SW480 (cell line): ENCODE data around the gene SNX1.
"Not testable (repeated sequence)": the region's sequence is repeated elsewhere in the genome, so short reads cannot be mapped to it uniquely, and the experiment has no call there.

Experiments used
- DNase-seq: peaks from one replicate; pipeline ENCODE4 v3.0.0-alpha.2; 2016; ENCODE audit warnings: low spot score

SNX1 gene

DNA sequence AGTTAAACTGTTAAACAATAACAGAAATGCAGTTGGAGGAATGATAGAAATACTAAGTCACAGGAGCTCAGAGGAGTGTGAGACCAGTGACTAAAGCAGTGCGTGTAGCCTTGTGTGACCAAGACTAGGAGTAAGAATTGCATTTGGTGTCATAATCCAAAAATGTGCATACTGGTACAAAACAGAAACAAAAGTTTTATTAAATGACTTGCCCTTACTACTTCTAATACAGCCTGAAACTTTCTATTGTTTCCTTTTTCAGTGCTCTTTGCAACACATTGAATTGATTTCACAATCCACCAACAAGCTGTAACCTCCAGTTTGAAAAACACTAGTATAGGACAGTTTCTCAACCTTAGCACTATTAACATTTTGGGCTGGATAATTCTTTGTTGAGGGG, 17.1 kb downstream of the SNX1 start:
- no peak for DNase-seq

DNA sequence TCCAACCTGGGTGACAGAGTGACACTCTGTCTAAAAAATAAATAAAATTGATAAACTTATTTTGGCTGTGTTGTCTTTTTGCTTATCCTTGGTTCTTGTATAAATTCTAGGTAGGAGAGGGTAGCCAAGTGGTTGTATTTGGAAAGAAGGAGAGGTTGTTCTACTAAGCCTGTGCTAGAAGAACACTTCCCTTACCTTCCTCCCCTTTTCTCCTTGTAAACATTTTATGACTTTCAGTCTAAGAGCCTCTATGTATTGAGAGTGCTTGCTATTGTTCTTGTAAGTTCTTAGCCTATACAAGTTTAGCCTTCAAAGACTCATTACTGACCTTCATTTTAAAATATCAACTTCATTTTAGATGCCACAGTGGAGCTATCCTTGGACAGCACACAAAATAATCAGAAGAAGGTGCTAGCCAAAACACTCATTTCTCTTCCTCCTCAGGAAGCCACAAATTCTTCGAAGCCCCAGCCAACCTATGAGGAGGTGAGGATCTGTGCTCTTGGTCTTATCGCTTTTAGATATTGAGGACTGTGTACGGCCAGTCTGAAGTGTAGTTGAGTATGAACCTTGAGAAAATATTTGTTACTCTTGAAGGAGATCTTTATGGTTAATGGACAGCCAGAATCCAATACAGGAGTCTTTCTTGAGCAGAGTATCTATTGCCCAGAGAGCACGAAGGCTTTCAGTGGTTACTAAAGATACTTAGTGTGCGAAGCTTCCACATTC, 22.1 kb downstream of the SNX1 start:
- DNase-seq = no peak

DNA sequence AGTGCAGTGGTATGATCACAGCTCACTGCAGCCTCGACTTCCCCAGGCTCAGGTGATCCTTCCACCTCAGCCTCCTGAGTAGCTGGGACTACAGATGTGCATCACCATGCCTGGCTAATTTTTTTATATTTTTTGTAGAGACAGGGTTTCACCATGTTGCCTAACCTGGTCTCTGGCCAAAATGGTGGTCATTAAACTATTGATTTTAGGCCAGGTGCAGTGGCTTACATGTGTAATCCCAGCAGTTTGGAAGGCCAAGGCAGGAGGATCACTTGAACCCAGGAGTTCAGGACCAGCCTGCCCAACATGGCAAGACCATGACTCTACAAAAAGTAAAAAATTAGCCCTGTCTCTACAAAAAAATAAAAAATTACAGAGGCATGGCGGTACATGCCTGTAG, 24.5 kb downstream of the SNX1 start:
- not testable (repeated sequence) for DNase-seq

DNA sequence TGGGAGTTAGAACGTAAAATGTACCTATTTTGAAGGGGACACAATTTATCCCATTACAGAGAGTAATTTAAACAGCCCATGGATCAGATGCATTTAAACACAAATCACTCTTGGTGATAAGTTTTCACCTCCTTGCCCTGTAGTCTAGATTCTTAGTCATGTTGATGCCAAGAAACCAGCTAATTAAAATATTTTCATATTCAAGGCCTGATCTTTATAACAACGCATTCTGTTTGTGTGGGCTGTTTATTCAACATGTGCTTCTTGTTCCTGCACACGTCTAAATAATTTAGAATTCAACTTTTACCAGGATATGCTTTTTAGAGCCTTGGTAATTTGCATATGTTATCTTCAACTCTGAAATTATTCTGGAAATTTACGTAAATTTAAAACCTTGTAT, 25.8 kb downstream of the SNX1 start:
- no peak for DNase-seq

DNA sequence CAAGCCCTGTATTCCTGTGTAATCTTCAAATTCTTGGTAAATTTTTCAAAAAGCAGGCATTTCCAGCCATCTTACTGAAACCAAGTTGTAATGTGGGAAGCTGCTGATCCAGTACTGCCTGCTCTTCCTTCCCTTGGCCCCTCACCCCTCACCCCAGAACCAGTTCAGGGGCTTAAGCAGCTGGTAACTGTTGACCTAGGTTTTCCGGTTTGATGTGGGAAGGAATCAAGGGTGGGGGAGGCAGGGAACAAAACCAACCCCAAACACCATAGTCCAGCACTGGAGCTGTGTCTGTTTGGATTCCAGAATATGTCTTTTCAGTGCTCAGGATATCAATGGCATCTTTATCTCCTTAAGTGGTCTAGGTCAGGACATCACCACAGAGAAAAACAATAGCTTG, 26.7 kb downstream of the SNX1 start:
- DNase-seq = no peak

DNA sequence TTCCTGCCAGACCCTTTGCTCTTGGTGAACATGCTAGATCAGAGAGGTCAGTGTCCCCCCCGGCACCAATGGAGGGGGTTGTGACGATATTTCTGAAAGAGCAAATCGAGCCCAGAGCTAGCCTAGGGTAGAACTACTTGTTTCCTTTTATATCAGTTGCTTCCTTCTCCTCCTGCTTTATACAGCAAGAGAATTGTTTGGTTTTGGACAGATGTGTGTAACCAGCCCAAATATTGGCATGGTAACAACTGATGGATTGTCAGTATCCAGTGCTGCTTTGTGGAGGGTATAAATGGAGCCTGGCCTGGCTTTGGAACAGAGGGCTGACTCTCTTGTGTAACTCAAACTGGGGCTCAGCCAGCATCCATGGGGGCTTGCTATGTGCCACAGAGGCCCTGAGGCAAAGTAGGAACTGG, 27.2 kb downstream of the SNX1 start:
- no peak for DNase-seq

DNA sequence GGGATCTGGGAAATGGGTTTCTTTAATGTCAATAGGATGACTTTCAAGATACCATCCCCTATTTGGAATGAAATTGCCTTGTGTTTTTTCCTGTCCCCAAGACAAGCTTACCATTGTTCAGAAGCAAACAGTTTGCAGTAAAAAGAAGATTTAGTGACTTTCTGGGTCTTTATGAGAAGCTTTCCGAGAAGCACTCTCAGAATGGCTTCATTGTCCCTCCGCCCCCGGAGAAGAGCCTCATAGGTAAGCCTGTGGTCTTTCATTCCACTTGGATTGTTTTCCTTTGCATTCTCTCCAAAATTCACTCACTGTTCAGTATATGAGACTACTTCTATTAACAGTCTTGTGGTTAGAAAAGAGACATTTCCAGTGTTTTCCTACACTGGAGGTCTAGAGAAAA, 30.2 kb downstream of the SNX1 start:
- DNase-seq = no peak

DNA sequence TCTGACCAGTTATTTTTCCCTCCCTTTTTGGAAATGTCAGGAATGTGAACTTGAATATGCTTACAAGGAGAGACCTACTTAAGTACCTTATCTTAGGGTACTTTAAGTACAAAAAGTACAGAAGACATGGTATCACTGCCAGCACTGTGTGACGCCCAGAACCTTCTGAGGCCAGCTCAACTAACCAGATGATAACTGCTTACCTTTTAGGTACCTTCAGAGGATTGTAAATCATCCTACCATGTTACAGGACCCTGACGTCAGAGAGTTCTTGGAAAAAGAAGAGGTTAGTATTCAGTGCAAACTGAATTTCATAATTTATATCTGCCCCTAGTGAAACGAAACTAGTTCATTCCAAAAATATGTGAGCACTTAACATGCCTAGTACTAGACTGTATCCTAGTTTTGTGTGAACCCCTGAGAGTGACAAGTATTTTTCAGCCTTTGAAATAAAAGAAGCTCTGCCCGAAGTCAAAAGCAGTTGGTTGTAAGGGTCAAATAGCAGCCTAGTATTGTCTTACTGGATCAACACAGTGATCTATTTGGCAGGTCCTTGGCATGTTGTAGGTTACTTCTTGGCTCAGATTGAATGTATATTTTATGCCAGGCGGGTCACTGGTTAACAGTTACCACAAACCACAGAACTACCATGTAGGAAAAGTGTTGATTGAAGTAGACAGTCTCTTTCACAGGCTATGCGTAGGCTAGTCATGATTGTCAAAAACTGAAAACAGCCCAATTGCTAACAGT, 31.9 kb downstream of the SNX1 start:
- DNase-seq = no peak

DNA sequence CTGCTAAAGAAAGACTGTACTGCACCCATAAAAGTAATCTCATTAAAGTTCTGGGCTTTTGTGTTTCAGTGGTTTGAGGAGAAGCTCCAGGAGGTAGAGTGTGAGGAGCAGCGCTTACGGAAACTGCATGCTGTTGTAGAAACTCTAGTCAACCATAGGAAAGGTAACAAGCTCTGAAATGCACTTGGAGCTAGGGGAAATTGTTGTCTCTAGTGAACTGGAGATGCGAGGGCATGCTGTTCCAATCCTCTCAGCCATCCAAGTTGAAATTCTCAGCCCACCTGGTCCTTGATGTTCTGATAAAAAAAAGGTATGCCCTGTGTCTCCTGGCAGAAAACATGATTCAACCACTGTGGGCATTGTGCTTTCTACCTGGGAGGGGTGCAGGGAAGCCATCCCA, 34.4 kb downstream of the SNX1 start:
- DNase-seq = no peak

DNA sequence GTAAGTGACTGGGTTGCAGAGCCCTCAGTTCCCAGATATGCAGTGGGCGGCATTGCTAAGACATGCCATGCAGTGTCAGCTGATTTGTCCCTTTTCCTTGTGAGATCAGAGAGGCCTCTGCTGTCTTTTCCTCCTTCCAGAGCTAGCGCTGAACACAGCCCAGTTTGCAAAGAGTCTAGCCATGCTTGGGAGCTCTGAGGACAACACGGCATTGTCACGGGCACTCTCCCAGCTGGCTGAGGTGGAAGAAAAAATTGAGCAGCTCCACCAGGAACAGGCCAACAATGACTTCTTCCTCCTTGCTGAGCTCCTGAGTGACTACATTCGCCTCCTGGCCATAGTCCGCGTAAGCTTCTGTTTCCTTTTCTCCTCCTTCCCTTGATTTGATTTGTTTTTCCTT, 35.8 kb downstream of the SNX1 start:
- DNase-seq = no peak

DNA sequence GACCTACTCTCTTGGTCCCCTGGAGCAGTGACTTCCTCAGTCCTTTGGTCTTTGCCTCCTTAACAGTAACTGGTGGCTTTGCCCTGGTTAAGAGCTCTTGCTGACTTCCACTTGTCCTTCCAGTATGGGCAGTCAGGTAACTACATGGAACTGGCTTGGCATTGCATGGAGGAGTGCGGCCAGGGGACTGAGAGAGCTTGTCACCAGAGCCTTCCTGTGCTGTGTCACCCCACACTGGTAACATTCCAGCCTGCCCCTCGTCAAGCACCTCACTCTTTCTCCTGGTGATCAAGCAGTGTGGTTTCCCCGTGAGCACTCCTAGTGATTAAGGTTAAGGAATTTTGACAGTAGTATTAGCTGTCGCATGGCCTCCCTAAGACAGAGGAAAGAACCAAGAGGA, 36.4 kb downstream of the SNX1 start:
- DNase-seq = no peak

DNA sequence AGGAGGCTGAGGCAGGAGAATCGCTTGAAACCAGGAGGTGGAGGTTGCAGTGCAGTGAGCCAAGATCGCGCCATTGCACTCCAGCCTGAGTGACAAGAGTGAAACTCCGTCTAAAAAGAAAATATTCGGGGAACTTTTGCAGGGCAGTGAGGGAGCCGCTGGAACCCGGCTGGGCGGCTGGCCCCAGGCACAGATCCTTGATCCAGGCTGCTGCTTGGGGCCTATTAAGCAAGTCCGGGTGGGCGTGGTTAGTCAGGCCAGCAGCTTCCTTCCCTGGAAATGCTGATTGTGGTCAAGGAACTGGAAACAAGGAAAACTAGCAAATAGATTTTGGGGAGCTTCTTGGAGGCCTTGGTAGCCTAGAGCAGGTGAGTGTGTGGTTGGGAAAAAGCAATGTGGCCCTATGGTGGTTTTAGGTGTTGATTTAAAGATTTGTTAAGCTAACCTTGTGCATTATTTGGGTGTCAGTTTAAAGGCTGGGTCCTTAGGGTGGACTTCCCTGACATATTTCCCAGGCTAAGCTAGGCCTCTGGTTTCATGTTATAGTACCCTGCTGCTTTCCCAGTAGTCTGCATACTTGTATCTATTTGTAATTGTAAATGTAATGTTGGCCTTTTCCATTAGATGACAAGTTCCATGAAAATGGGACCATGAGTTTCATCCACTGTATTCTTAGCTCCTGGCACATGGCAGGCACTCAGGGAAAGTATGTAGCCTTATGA, 38.0 kb downstream of the SNX1 start:
- no peak for DNase-seq

DNA sequence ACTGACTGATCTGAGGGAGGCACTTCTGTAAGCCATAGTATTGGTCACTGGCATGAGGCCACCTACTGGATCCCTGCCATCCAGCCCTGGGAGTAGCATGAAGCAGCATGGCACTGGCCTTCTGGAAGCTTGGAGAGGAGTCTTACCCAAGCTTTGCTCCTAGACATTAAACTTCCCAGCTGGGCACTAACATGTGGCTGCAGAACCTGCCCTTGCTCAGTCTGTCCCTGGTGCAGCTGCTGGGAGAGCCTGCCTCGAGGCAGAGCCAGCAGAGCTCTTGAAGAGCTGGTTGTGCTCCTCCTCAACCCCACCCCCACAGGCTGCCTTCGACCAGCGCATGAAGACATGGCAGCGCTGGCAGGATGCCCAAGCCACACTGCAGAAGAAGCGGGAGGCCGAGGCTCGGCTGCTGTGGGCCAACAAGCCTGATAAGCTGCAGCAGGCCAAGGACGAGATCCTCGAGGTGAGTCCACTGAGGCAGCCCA, 38.6 kb downstream of the SNX1 start:
- DNase-seq = no peak

DNA sequence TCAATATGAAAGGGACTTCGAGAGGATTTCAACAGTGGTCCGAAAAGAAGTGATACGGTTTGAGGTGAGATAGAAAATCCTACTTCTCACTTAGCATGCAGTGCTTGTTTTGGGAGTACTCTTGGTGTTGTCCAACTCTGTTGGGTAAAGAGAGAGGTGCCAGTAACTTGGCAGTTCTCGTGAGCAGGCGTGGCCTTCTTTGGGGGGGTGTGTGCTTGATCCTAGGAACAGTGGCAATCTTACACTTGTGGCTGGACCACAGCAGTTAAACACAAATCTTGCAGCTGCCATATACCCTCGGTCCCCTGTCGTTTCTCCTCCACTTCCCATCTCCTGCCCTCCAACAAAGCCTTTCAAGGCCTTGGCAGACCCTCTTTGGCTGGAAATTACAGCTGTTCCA, 40.6 kb downstream of the SNX1 start:
- no peak for DNase-seq

DNA sequence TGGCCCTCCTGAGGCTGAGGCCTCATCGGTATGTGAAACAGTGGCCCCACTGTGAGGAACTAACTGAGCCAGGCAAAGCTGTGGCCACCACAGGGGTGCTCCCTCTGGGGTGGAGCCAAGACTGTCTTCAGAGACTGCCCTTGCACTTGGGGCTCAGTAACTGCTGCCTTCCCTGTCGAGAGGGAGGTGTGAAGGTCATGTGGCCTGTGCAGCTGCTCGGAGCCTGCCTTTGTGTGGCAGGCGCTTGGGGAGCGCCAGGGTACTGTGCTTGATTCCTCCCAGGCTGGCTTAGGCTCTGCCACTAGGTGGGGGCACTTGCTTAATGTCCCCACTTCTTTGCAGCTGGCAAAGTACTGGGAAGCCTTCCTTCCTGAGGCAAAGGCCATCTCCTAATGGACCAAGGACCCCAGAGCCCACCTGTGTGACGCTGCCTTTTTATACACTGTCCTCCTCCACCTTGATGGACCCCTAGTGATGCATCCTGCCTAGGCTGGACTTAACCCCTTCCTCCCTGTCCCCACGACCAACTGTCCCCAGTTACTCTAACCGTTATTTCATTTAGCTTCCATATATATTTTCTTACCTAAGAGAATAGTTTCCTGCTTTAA, 41.5 kb downstream of the SNX1 start:
- DNase-seq = no peak

DNA sequence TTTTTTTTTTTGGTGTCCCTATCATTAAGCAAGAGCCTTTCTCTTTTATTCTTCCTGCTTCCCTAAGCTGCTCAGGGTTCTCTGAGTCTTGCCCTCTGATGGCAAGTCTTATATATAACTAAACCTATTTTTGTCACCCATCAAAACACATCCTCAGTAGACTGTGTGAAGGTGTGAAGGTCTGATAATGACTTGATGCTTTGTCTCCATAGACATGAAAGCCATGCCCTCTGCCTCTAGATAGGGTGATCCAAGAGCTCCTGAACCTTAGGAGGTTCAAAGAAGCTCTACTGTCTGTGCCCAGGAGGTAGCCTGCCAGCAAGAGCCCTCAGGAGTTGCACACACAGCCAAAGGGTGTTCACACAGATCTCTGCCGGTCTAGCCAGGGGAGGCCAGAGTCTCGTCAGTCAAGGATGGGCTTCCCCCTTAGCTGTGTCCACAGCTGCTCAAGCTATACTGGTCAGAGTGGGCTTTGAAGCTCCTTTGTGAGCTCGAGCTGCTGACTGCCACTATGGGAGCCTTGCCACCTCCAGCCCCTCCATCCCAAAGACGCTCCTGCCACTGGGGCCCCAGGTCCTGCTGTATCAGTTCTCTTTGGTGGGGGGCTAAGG, 42.7 kb downstream of the SNX1 start:
- DNase-seq = no peak

DNA sequence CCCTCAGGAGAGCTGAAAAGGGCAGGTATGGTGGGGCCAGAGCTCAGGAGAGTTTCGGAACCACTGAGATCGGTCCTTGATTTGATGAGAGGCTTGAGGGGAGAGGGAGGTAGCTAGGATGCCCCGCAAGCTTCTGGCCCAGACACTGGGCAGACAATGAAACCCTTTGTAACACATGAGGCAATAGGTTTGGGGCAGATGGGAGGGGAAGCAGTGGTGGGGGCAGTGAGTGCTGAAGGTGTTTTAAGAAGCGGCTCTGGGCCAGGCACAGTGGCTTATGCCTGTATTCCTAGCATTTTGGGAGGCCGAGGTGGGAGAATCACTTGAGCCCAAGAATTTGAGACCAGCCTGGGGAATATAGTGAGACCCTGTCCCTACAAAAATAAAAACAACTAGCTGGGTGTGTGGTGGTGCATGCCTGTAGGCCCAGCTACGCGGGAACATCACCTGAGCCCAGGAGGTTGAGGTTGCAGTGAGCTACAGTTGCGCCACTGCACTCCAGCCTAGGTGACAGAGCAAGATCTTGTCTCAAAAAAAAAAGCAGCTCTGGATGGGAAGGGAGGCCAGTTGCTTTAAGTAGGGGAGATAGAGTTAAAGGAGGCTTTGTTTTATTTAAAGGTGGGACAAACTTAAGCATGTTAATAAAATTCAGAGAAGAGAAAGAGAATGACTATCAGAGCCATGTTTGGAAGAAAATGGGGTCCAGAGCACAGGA, 46.2 kb downstream of the SNX1 start:
- no peak for DNase-seq

DNA sequence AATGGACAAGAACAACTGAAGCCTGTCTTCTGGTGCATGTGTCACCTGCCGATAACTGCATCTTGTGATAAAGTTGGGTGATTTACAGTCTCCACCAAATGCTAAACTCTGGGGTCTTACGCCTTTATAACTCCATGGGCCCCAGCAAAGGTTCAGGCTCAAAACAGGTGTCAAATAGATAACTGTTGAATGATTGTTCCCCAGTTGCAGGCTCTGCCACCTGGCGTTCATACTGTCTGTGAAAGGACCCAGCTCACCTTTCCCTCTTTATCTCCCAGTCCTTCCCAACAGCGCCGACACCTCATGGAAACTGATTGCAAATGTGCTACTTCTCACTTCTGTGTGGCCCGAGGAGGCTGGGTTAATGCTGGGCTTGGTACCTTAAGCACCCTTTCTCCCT, 47.5 kb downstream of the SNX1 start:
- no peak for DNase-seq

DNA sequence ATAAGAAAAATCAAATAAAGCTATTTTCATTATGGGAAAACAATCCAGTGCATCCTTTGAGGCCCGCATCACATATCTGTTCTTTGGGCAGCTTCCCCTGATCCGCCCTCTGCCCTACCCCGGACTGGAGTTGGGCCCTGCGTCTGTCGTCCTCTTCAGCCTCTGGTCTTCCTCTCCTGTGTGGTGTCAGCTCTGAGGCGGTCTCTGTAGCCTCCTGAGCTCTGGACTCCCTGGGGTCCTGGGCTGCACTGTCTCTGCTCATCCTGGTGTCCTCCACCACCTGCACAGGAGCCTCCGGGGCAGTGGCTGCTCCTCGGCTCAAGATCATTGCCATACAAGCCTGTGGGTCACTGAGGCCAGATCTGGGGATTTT, 48.4 kb downstream of the SNX1 start:
- no peak for DNase-seq

DNA sequence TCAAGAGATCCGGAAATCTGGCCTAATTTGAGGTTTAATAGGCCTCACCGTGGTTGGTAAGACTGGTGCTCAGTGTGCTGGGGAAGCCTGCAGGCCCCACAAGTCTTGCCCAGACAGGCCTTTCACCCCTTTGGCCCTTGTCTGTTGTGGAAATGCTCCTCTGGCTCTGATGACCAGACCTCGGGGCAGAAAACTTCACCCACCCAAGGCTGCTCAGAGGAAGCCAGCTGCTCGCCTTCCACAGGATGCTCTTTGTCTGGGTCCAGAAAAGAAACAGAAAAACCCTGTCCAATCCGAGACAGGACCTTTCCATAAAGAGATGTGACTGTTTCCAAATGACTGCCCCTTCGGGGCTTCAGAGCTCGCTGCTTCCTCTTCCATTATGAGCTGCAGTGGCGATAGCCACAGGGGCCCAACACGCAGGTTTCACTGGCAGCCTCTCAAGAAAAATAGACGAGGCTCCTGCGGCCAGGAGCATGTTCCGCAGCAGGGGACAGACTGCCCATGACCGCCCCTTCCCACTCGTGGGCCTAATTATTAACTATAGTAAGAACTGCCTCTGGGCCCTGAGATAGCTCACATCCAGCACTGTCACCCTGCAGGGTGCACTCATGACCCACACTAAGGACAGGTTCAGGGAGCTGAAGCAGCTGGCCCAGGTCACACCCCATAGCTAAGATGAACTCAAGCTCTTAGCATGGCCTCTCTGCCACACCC, 48.9 kb downstream of the SNX1 start:
- no peak for DNase-seq

DNA sequence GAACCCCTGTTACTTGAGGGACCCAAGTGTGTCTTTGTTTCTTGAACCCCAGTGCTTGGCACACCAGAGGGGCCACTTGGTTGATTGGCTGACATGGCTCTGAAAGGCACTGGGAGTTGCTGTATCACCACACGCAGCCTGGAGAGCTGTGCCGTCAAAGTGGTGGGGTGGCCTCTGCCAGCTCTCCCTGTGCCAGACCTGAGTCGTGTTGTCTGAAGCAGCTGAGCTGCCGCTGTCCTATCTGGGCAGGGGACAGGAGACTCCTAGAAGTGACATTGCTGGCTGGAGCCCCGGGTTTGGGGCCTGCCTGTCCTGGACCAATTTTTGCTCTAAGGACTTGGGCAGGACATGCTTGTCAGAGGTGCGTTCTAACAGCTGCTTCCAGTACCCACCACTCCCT, 50.3 kb downstream of the SNX1 start:
- no peak for DNase-seq
